DOHH2 (cell line): ENCODE results near the gene RCN2.
A peak's percentile ranks its signal among the peaks of the same experiment; 100 is the strongest.

Experiments used
- H3F3A ChIP-seq: fragments of 200-600 bp; sonication (generic), shearing (Covaris generic); 2 replicates; pipeline ENCODE4 v1.6.0; 2016; ENCODE audit warnings: antibody characterized with exemption, mild to moderate bottlenecking; ENCODE audit not compliant: control insufficient read depth, insufficient read depth
- H3K27ac ChIP-seq: fragments of 200-600 bp; sonication (generic); 2 replicates; pipeline ENCODE4 v1.5.1; 2014; ENCODE audit warnings: low read depth, mild to moderate bottlenecking, low read length, moderate library complexity
- H3K27me3 ChIP-seq: fragments of 200-600 bp; sonication (generic); 2 replicates; pipeline ENCODE4 v1.6.1; 2014; ENCODE audit warnings: mild to moderate bottlenecking, low read length, mixed read lengths; ENCODE audit not compliant: control insufficient read depth
- H3K36me3 ChIP-seq: fragments of 200-600 bp; sonication (generic); 2 replicates; pipeline ENCODE4 v1.6.1; 2014; ENCODE audit warnings: mild to moderate bottlenecking, low read length, moderate library complexity, mixed read lengths; ENCODE audit not compliant: control insufficient read depth
- H3K4me1 ChIP-seq: fragments of 200-600 bp; sonication (generic); 2 replicates; pipeline ENCODE4 v1.6.1; 2014; ENCODE audit warnings: mild to moderate bottlenecking, low read length, mixed read lengths; ENCODE audit not compliant: control insufficient read depth
- H3K4me2 ChIP-seq: fragments of 200-600 bp; sonication (generic); 2 replicates; pipeline ENCODE4 v1.6.0; 2014; ENCODE audit warnings: mild to moderate bottlenecking, low read length, moderate library complexity
- H3K4me3 ChIP-seq: fragments of 200-600 bp; sonication (generic); 2 replicates; pipeline ENCODE4 v1.5.1; 2014; ENCODE audit warnings: mild to moderate bottlenecking, low read length, mixed read lengths
- H3K79me2 ChIP-seq: fragments of 200-600 bp; sonication (generic); 2 replicates; pipeline ENCODE4 v1.6.1; 2014; ENCODE audit warnings: mild to moderate bottlenecking, low read length, mixed read lengths; ENCODE audit not compliant: control insufficient read depth
- H3K9me2 ChIP-seq: fragments of 200-600 bp; sonication (generic); replicated peaks from 2 replicates; pipeline ENCODE4 v1.6.1; 2014; ENCODE audit warnings: mild to moderate bottlenecking, low read length, mixed read lengths; ENCODE audit not compliant: control insufficient read depth
- H3K9me3 ChIP-seq: fragments of 200-600 bp; sonication (generic); 2 replicates; pipeline ENCODE4 v1.6.1; 2014; ENCODE audit warnings: antibody characterized with exemption, low read length, mixed read lengths; ENCODE audit not compliant: control insufficient read depth, insufficient read depth
- H4K20me1 ChIP-seq: fragments of 200-600 bp; sonication (generic); 2 replicates; pipeline ENCODE4 v1.6.0; 2014; ENCODE audit warnings: low read depth, mild to moderate bottlenecking, antibody characterized with exemption, low read length, moderate library complexity; ENCODE audit not compliant: control insufficient read depth, insufficient read depth
- EZH2phosphoT487 ChIP-seq: fragments of 200-600 bp; sonication (generic); IDR thresholded peaks from 2 replicates; pipeline ENCODE4 v1.6.1; 2017; ENCODE audit warnings: borderline replicate concordance, mild to moderate bottlenecking, antibody characterized with exemption, low read length, moderate library complexity, mixed read lengths
- TF ChIP-seq, protein P1 (sequence below): fragments of 200-600 bp; sonication (generic); IDR thresholded peaks from one replicate; pipeline ENCODE4 v1.5.1; 2014; ENCODE audit warnings: antibody characterized with exemption, mild to moderate bottlenecking, low read depth, low read length; ENCODE audit not compliant: poor library complexity, severe bottlenecking

Gene RCN2

DNA sequence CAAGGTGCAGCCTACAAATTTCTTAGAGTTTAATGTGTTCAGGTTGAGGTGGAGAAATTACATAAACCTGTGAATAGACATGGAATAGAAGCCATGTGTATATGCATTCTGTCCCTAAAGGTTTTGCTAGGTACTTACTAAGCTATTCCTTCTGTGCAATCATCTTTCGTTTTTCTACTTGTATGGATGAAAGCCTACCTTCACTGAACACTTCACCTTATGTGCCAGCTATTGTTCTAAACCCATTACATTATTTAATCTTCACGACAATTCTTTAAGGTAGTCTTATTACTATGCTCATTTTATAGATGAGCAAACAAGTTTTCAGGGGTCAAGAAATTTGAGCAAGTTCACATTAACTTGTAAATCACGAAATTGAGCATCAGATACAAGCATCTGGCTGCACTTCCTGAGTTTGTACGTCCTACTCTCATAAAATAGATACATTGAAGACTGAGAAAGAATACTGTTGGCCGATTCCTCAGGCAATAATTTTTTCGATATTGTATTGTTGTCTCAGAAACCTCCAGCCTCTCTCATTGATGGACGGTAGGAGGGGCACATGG, 635 bp upstream of the RCN2 start:
- H3K9me3 ChIP-seq: no peaks in the 10 kb centered on the region
- H3K4me1 ChIP-seq: peaks cover 34% of the 10 kb centered on the region
- peak overlapping the region; percentile 94 for H3K4me2 ChIP-seq
- no peaks in the 10 kb centered on the region for H3K9me2 ChIP-seq
- H3K36me3 ChIP-seq: peaks cover 11% of the 10 kb centered on the region
- peaks cover 23% of the 10 kb centered on the region for H3K27me3 ChIP-seq
- H4K20me1 ChIP-seq: peaks cover 3% of the 10 kb centered on the region; the same call in 1 of the 2 replicates
- H3K27ac ChIP-seq: no peak overlapping the region
- H3K4me3 ChIP-seq: peak overlapping the region; percentile 75
- TF ChIP-seq, protein P1, sequence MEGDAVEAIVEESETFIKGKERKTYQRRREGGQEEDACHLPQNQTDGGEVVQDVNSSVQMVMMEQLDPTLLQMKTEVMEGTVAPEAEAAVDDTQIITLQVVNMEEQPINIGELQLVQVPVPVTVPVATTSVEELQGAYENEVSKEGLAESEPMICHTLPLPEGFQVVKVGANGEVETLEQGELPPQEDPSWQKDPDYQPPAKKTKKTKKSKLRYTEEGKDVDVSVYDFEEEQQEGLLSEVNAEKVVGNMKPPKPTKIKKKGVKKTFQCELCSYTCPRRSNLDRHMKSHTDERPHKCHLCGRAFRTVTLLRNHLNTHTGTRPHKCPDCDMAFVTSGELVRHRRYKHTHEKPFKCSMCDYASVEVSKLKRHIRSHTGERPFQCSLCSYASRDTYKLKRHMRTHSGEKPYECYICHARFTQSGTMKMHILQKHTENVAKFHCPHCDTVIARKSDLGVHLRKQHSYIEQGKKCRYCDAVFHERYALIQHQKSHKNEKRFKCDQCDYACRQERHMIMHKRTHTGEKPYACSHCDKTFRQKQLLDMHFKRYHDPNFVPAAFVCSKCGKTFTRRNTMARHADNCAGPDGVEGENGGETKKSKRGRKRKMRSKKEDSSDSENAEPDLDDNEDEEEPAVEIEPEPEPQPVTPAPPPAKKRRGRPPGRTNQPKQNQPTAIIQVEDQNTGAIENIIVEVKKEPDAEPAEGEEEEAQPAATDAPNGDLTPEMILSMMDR: no peak
- no peak for TF ChIP-seq EZH2phosphoT487
- H3F3A ChIP-seq: peaks cover 3% of the 10 kb centered on the region; the same call in 1 of the 2 replicates
- 0 out of 2 replicates have a peak, but pooled peaks cover 5% of the 10 kb centered on the region for H3K79me2 ChIP-seq

DNA sequence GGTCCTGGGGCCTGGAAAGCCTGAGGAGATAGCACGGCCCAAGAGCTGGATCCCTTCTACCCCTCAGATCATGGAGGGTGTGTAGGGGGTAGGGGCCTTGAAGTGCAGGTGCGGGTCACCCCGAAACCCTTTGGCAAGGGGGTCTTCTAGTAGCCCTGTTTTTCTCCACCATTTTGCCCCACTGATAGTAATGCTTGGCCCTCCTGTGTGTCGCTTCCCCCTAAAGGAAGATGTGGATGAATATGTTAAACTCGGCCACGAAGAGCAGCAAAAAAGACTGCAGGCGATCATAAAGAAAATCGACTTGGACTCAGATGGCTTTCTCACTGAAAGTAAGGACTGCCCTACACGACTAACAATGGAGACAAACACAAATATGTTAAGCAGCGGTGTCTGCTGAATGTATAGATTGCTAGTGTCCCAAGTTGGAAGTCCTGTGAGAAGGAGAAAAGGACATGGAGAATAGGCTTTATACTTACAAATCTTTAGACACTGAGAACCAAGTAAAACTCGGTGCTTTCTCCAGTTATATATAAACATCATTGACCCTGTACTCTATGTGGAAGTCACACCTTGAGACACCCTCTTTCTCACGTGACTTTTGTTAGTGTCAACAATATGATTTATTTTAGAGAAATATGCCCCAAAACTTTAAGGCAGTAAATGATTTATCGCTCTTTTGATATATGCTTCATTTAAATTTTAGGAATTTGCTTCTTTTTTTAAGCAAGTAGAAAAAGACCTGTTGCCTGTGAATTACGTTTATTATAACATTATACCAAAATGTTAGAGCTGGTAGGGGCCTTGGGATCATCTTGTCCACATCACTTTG, 802 bp downstream of the RCN2 start:
- Histone ChIP-seq H3K79me2 (0 out of 2 replicates have a peak, but pooled peaks cover 5% of the 10 kb centered on the region), H3K9me2 (no peaks in the 10 kb centered on the region), H3K9me3 (no peaks in the 10 kb centered on the region), H3K4me2 (peak overlapping the region; percentile 94), H3K27me3 (peaks cover 19% of the 10 kb centered on the region), H3F3A (peaks cover 3% of the 10 kb centered on the region; the same call in 1 of the 2 replicates), H3K36me3 (peaks cover 20% of the 10 kb centered on the region), H4K20me1 (peaks cover 3% of the 10 kb centered on the region; the same call in 1 of the 2 replicates), H3K27ac (no peak overlapping the region), H3K4me1 (peaks cover 35% of the 10 kb centered on the region), H3K4me3 (peak overlapping the region; percentile 75)
- TF ChIP-seq EZH2phosphoT487: no peak
- TF ChIP-seq, protein P1: peak; percentile 17

DNA sequence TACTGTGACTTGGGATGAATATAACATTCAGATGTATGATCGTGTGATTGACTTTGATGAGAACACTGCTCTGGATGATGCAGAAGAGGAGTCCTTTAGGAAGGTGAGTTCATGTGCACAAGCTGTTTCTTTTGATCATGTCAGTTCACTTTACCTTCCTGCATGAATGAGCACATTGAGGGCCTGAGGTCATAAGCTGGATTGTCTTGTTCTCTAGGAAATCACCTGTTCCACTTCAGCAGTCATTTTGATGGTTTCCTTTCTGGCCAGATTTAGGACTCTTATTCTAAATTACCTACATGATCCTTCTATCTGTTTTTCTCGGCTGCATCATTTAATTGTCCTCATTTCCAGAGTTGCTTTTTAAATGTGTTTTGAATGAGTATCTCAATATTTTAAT, 4.1 kb downstream of the RCN2 start:
- peaks cover 26% of the 10 kb centered on the region for H3K36me3 ChIP-seq
- H3F3A ChIP-seq: peaks cover 3% of the 10 kb centered on the region; the same call in 1 of the 2 replicates
- peak overlapping the region; percentile 63 for H3K4me2 ChIP-seq
- H3K27ac ChIP-seq: no peak overlapping the region
- H3K79me2 ChIP-seq: 0 out of 2 replicates have a peak, but pooled peaks cover 5% of the 10 kb centered on the region
- peaks cover 3% of the 10 kb centered on the region; the same call in 1 of the 2 replicates for H4K20me1 ChIP-seq
- H3K4me3 ChIP-seq: peak overlapping the region; percentile 35; the same call in 1 of the 2 replicates
- no peaks in the 10 kb centered on the region for H3K9me3 ChIP-seq
- peaks cover 34% of the 10 kb centered on the region for H3K4me1 ChIP-seq
- H3K9me2 ChIP-seq: no peaks in the 10 kb centered on the region
- TF ChIP-seq, protein P1: no peak
- TF ChIP-seq EZH2phosphoT487: no peak
- peaks cover 6% of the 10 kb centered on the region; the same call in 1 of the 2 replicates for H3K27me3 ChIP-seq
